Esophagus (tissue), 2 donors: ENCODE measurements around the gene COQ4. TPM values are rescaled to one million over a fixed set of nuclear protein-coding genes. Genes with fewer than 3 reads are reported as not detected.

ENCODE experiments used
- H3K27ac ChIP-seq, 2 donors: one replicate each; pipeline ENCODE4 v1.5.1; 2013; ENCODE audit warnings: low read depth in 2 of 2, mild to moderate bottlenecking in 2 of 2, inconsistent platforms in 1 of 2, low read length in 1 of 2, moderate library complexity in 1 of 2
- H3K27me3 ChIP-seq, 2 donors: one replicate each; pipeline ENCODE4 v1.6.1; 2013; ENCODE audit warnings: low read length in 2 of 2, control low read depth in 1 of 2, mild to moderate bottlenecking in 1 of 2; ENCODE audit not compliant: insufficient read depth in 2 of 2, control insufficient read depth in 1 of 2
- H3K36me3 ChIP-seq, 2 donors: one replicate each; pipeline ENCODE4 v1.6.1; 2013; ENCODE audit warnings: low read length in 1 of 2; ENCODE audit not compliant: control insufficient read depth in 2 of 2, insufficient read depth in 2 of 2
- H3K4me1 ChIP-seq, 2 donors: one replicate each; pipeline ENCODE4 v1.6.1; 2013; ENCODE audit warnings: low read length in 1 of 2; ENCODE audit not compliant: control insufficient read depth in 2 of 2, insufficient read depth in 2 of 2
- H3K4me3 ChIP-seq, 2 donors: one replicate each; pipeline ENCODE4 v1.5.1; 2013; ENCODE audit warnings: low read length in 2 of 2, mild to moderate bottlenecking in 2 of 2, low read depth in 1 of 2, moderate library complexity in 1 of 2
- H3K9me3 ChIP-seq, 2 donors: one replicate each; pipeline ENCODE4 v1.6.1; 2013; ENCODE audit warnings: mild to moderate bottlenecking in 2 of 2, low read depth in 1 of 2, low read length in 1 of 2, moderate library complexity in 1 of 2; ENCODE audit not compliant: control insufficient read depth in 2 of 2, insufficient read depth in 1 of 2
- WGBS, 2 donors: extraction: QIAGEN DNeasy Blood & Tissue Kit; methylation state at CpG; one replicate each; pipeline ENCODE4 v1.1.7; 2013; 5-methylcytosine and 5-hydroxymethylcytosine counted together
- polyA plus RNA-seq, 2 donors: library from polyadenylated mRNA; stranded (reverse); fragments of 200-250 nt; gene quantifications; one replicate each; pipeline ENCODE4 v1.2.3, GENCODE V29; 2013
- donor health status: healthy with polysubstance abuse.
- donor health status: Bipolar disorder and iron deficiency.

The COQ4 gene
- polyA plus RNA-seq, 2 donors: 63.2 to 73.6 TPM

GRCh38 chr9:128321879-128322403 lies 698 bp upstream of the COQ4 start:
- H3K27me3 ChIP-seq: no peaks in the 10 kb centered on the region
- peak overlapping the region; percentile 93 to 99 for H3K4me3 ChIP-seq
- peaks cover 0 to 8% of the 10 kb centered on the region in 2 donors for H3K4me1 ChIP-seq
- H3K27ac ChIP-seq: peak overlapping the region; percentile 95 to 100
- 1 to 2% methylated on average over 21 of the region's 21 CpGs for WGBS, 2 donors
- H3K36me3 ChIP-seq: peaks cover 3 to 8% of the 10 kb centered on the region in 2 donors
- H3K9me3 ChIP-seq: no peaks in the 10 kb centered on the region

GRCh38 chr9:128323212-128323730 lies 632 bp downstream of the COQ4 start:
- Histone ChIP-seq H3K27me3 (no peaks in the 10 kb centered on the region), H3K4me1 (peaks cover 0 to 8% of the 10 kb centered on the region in 2 donors), H3K9me3 (no peaks in the 10 kb centered on the region), H3K36me3 (peaks cover 3 to 5% of the 10 kb centered on the region in 2 donors), H3K4me3 (peak overlapping the region; percentile 93 to 99), H3K27ac (peak overlapping the region; percentile 95 to 100)
- WGBS, 2 donors: 20 to 22% methylated on average over 16 of the region's 16 CpGs

- 85 to 88% methylated on average over 12 of the region's 12 CpGs for WGBS, 2 donors
- no peak overlapping the region for H3K27ac ChIP-seq
- peaks cover 0 to 11% of the 10 kb centered on the region in 2 donors for H3K4me1 ChIP-seq
- H3K4me3 ChIP-seq: peak overlapping the region in 1 of 2 donors; percentile 99
- peaks cover 3 to 8% of the 10 kb centered on the region in 2 donors for H3K36me3 ChIP-seq
- no peaks in the 10 kb centered on the region for H3K27me3 ChIP-seq
- no peaks in the 10 kb centered on the region for H3K9me3 ChIP-seq
Measured at GRCh38 chr9:128323791-128324190, 1.2 kb downstream of the COQ4 start.

GRCh38 chr9:128324401-128324800 lies 1.8 kb downstream of the COQ4 start:
- Histone ChIP-seq H3K27me3 (no peaks in the 10 kb centered on the region), H3K27ac (no peak overlapping the region), H3K36me3 (peaks cover 3 to 8% of the 10 kb centered on the region in 2 donors), H3K4me3 (no peak overlapping the region), H3K9me3 (no peaks in the 10 kb centered on the region), H3K4me1 (peaks cover 0 to 11% of the 10 kb centered on the region in 2 donors)
- 92 to 97% methylated on average over 1 of the region's 1 CpG for WGBS, 2 donors

GRCh38 chr9:128325629-128326028 lies 3.0 kb downstream of the COQ4 start:
- Histone ChIP-seq H3K4me3 (no peak overlapping the region), H3K9me3 (no peaks in the 10 kb centered on the region)
- WGBS, 2 donors: 67 to 68% methylated on average over 13 of the region's 13 CpGs

GRCh38 chr9:128333451-128333869 lies 10.8 kb downstream of the COQ4 start:
- H3K4me3 ChIP-seq: no peak overlapping the region
- no peak overlapping the region for H3K27ac ChIP-seq
- H3K9me3 ChIP-seq: no peaks in the 10 kb centered on the region
- H3K36me3 ChIP-seq: peaks cover 11 to 21% of the 10 kb centered on the region in 2 donors
- peaks cover 0 to 3% of the 10 kb centered on the region in 2 donors for H3K4me1 ChIP-seq
- no peaks in the 10 kb centered on the region for H3K27me3 ChIP-seq
- WGBS, 2 donors: 84% methylated on average over 11 of the region's 11 CpGs

More at GRCh38 chr9:128325629-128326028, 3.0 kb downstream of the COQ4 start:
- Histone ChIP-seq H3K27me3 (no peaks in the 10 kb centered on the region), H3K36me3 (peaks cover 3 to 8% of the 10 kb centered on the region in 2 donors), H3K27ac (peak overlapping the region; percentile 57 to 87), H3K4me1 (peaks cover 0 to 11% of the 10 kb centered on the region in 2 donors)

GRCh38 chr9:128335161-128335560 lies 12.5 kb downstream of the COQ4 start:
- no peaks in the 10 kb centered on the region for H3K9me3 ChIP-seq
- no peak overlapping the region for H3K4me3 ChIP-seq
- no peak overlapping the region for H3K27ac ChIP-seq
- no peaks in the 10 kb centered on the region for H3K4me1 ChIP-seq
- WGBS, 2 donors: 81% methylated on average over 7 of the region's 7 CpGs
- peaks cover 11 to 19% of the 10 kb centered on the region in 2 donors for H3K36me3 ChIP-seq
- no peaks in the 10 kb centered on the region for H3K27me3 ChIP-seq

GRCh38 chr9:128335914-128336313 lies 13.3 kb downstream of the COQ4 start:
- 78 to 94% methylated on average over 2 of the region's 2 CpGs for WGBS, 2 donors

GRCh38 chr9:128337936-128338335 lies 15.3 kb downstream of the COQ4 start:
- no peak overlapping the region for H3K4me3 ChIP-seq
- H3K36me3 ChIP-seq: peaks cover 4 to 14% of the 10 kb centered on the region in 2 donors
- no peaks in the 10 kb centered on the region for H3K9me3 ChIP-seq
- H3K4me1 ChIP-seq: no peaks in the 10 kb centered on the region
- no peaks in the 10 kb centered on the region for H3K27me3 ChIP-seq
- WGBS, 2 donors: 90 to 94% methylated on average over 7 of the region's 7 CpGs
- H3K27ac ChIP-seq: no peak overlapping the region

More at GRCh38 chr9:128335914-128336313, 13.3 kb downstream of the COQ4 start:
- Histone ChIP-seq H3K36me3 (peaks cover 11 to 19% of the 10 kb centered on the region in 2 donors), H3K27ac (no peak overlapping the region), H3K27me3 (no peaks in the 10 kb centered on the region), H3K9me3 (no peaks in the 10 kb centered on the region), H3K4me1 (no peaks in the 10 kb centered on the region), H3K4me3 (no peak overlapping the region)
